ENCODE results near the gene TSPAN18. TPM values are rescaled to one million over a fixed set of nuclear protein-coding genes. Genes with fewer than 3 reads are reported as not detected.

Gene TSPAN18
- polyA plus RNA-seq, 1 of the 3 experiments (the other 2 are of a cell fraction) = 0.72 TPM

- TF ChIP-seq RXRA (IDR thresholded peaks at IDR 0.05; ENCODE audit: borderline replicate concordance, low read depth) = no peak
Measured at GRCh38 chr11:44765026-44765595, 38.3 kb downstream of the TSPAN18 start (continued).

GRCh38 chr11:44765676-44766075 lies 38.9 kb downstream of the TSPAN18 start:
- H3K79me2 ChIP-seq (ENCODE audit: insufficient read depth) = no peaks in the 10 kb centered on the region
- H3K36me3 ChIP-seq (replicated peaks in 1 of 2; ENCODE audit: control insufficient read depth in 1 of 2, insufficient read depth in 2 of 2, low read length in 1 of 2) = no peaks in the 10 kb centered on the region
- H3K27me3 ChIP-seq (ENCODE audit: insufficient read depth) = no peaks in the 10 kb centered on the region
- TF ChIP-seq SIN3A (IDR thresholded peaks at IDR 0.05; ENCODE audit: borderline replicate concordance, low read depth, low read length) (no peak), TAF1 (IDR thresholded peaks at IDR 0.05; ENCODE audit: borderline replicate concordance, low read depth, low read length) (no peak), NRF1 (IDR thresholded peaks at IDR 0.05; ENCODE audit: low read depth, low read length) (no peak), TCF12 (IDR thresholded peaks at IDR 0.05) (no peak), GATA2 (CRISPR knock-in tag; IDR thresholded peaks at IDR 0.05) (no peak), NFIC (IDR thresholded peaks at IDR 0.05; ENCODE audit: borderline replicate concordance) (no peak), CTCF (IDR thresholded peaks at IDR 0.05) (no peak), REST (IDR thresholded peaks at IDR 0.05; ENCODE audit: low read depth, low read length) (no peak), RXRA (IDR thresholded peaks at IDR 0.05; ENCODE audit: borderline replicate concordance, low read depth) (no peak), FOXJ3 (CRISPR knock-in tag; IDR thresholded peaks at IDR 0.05) (no peak), ELF1 (IDR thresholded peaks at IDR 0.05) (no peak), PBX3 (IDR thresholded peaks at IDR 0.05) (no peak), ZBTB33 (IDR thresholded peaks at IDR 0.05; ENCODE audit: borderline replicate concordance, low read depth) (no peak), YY1 (IDR thresholded peaks at IDR 0.05; ENCODE audit: low read depth) (no peak), FOSL2 (IDR thresholded peaks at IDR 0.05; ENCODE audit: borderline replicate concordance, low read depth) (no peak), MEF2A (IDR thresholded peaks at IDR 0.05; ENCODE audit: borderline replicate concordance, low read depth) (no peak), TEAD4 (IDR thresholded peaks at IDR 0.05; ENCODE audit: borderline replicate concordance, insufficient read depth) (no peak), RFX5 (IDR thresholded peaks at IDR 0.05; ENCODE audit: low read length) (no peak)
- H3K9me2 ChIP-seq = no peaks in the 10 kb centered on the region
- 0 out of 2 replicates have a peak overlapping the region, but pooled peaks have one; percentile 40 for H3K4me2 ChIP-seq
- DNase-seq = no peak
- H3F3A ChIP-seq (replicated peaks; ENCODE audit: insufficient read depth) = peaks cover 16% of the 10 kb centered on the region
- no peak overlapping the region for H2AFZ ChIP-seq (ENCODE audit: low read depth)
- peaks cover 5% of the 10 kb centered on the region; the same call in 1 of the 2 replicates for H3K9me3 ChIP-seq
- POLR2A ChIA-PET = interaction anchor here (0.5 to 1.8 kb wide), 7 partner anchors 9 to 132 kb away, joined by 3 to 10 read pairs (median 5); no protein-coding TSS in a partner anchor
- CTCF ChIA-PET = interaction anchor here (1.2 to 7.9 kb wide), 10 partner anchors 10 to 145 kb away, joined by 3 to 101 read pairs (median 4); no protein-coding TSS in a partner anchor
- H3K9ac ChIP-seq = no peak overlapping the region
- H3K4me3 ChIP-seq (ENCODE audit: low read depth in 2 of 2, low read length in 1 of 2) = no peak overlapping the region
- H3K4me1 ChIP-seq (ENCODE audit: control insufficient read depth in 1 of 2, insufficient read depth in 2 of 2, low read depth in 1 of 2, low read length in 1 of 2) = peaks cover 49 to 75% of the 10 kb centered on the region in 2 experiments
- H4K20me1 ChIP-seq (ENCODE audit: insufficient read depth) = no peaks in the 10 kb centered on the region
- WGBS (ENCODE audit: low lambda C conversion rate) = 98% methylated on average over 3 of the region's 3 CpGs
- H3K27ac ChIP-seq (ENCODE audit: low read depth in 2 of 2, low read length in 1 of 2) = peak overlapping the region; percentile 76 to 99
